ENCODE data around the gene MAPKAP1.

Gene MAPKAP1

GRCh38 chr9:125556046-125556721 is 150.8 kb downstream of the MAPKAP1 start:
- DNase-seq (ENCODE audit: low read depth, low spot score): no peak
- no peak overlapping the region for H3K4me3 ChIP-seq (ENCODE audit: low read depth, low read length)
- ChIA-PET CTCF (interaction anchor here (2.7 kb wide), 1 partner anchor 21 kb away, joined by 15 read pairs; no protein-coding TSS in a partner anchor), POLR2A (no interaction called here)
- TF ChIP-seq CTCF (IDR thresholded peaks at IDR 0.05; ENCODE audit: insufficient read depth, low read length, missing control alignments): no peak

- POLR2A ChIA-PET: interaction anchor here (0.8 kb wide), 1 partner anchor 153 kb away, joined by 3 read pairs; the partner anchor contains the start of gene MAPKAP1
- no peak for DNase-seq (ENCODE audit: low read depth, low spot score)
- H3K4me3 ChIP-seq (ENCODE audit: low read depth, low read length): no peak overlapping the region
- CTCF ChIA-PET: interaction anchor here (1.1 kb wide), 1 partner anchor 30 kb away, joined by 3 read pairs; no protein-coding TSS in a partner anchor
- TF ChIP-seq CTCF (IDR thresholded peaks at IDR 0.05; ENCODE audit: insufficient read depth, low read length, missing control alignments): no peak
Observed at GRCh38 chr9:125554726-125555125, 152.3 kb downstream of the MAPKAP1 start.

GRCh38 chr9:125551781-125552180 is 155.2 kb downstream of the MAPKAP1 start:
- ChIA-PET POLR2A (no interaction called here), CTCF (interaction anchor here (1.1 to 1.2 kb wide), 3 partner anchors 9 to 144 kb away, joined by 3 to 4 read pairs (median 3); no protein-coding TSS in a partner anchor)
- H3K4me3 ChIP-seq (ENCODE audit: low read depth, low read length): no peak overlapping the region
- TF ChIP-seq CTCF (IDR thresholded peaks at IDR 0.05; ENCODE audit: insufficient read depth, low read length, missing control alignments): no peak
- DNase-seq (ENCODE audit: low read depth, low spot score): no peak

- no peak for DNase-seq (ENCODE audit: low read depth, low spot score)
- TF ChIP-seq CTCF (IDR thresholded peaks at IDR 0.05; ENCODE audit: insufficient read depth, low read length, missing control alignments): no peak
- ChIA-PET POLR2A (no interaction called here), CTCF (interaction anchor here (1.1 to 2.0 kb wide), 3 partner anchors 8 to 14 kb away, joined by 4 to 13 read pairs (median 8); no protein-coding TSS in a partner anchor)
- H3K4me3 ChIP-seq (ENCODE audit: low read depth, low read length): no peak overlapping the region
Observed at GRCh38 chr9:125549891-125550885, 156.8 kb downstream of the MAPKAP1 start.

- no peak for DNase-seq (ENCODE audit: low read depth, low spot score)
- TF ChIP-seq CTCF (IDR thresholded peaks at IDR 0.05; ENCODE audit: insufficient read depth, low read length, missing control alignments): no peak
- POLR2A ChIA-PET: no interaction called here
- CTCF ChIA-PET: interaction anchor here (1.9 to 2.0 kb wide), 2 partner anchors 9 to 14 kb away, joined by 8 to 13 read pairs; no protein-coding TSS in a partner anchor
- no peak overlapping the region for H3K4me3 ChIP-seq (ENCODE audit: low read depth, low read length)
Observed at GRCh38 chr9:125549465-125549871, 157.5 kb downstream of the MAPKAP1 start.

Data from AG04449 (cell line).